HG03558 (cell line): ENCODE measurements around the gene RUNX2.
"Not testable (repeated sequence)": the region's sequence is repeated elsewhere in the genome, so short reads cannot be mapped to it uniquely, and the experiment has no call there.

Experiments
- ATAC-seq: cut with Tn5 transposase; IDR thresholded peaks from one replicate; pipeline ENCODE4 v1.9.1; 2021; ENCODE audit warnings: moderate number of reproducible peaks; ENCODE audit not compliant: unreplicated experiment; ENCODE audit errors: extremely low read depth

Gene RUNX2

GRCh38 chr6:45543298-45544235 lies 215.4 kb downstream of the RUNX2 start:
- no peak for ATAC-seq

- no peak for ATAC-seq
Measured at GRCh38 chr6:45545416-45545815, 217.3 kb downstream of the RUNX2 start.

GRCh38 chr6:45548657-45549515 lies 220.8 kb downstream of the RUNX2 start:
- peak; percentile 94 for ATAC-seq

GRCh38 chr6:45552536-45552935 lies 224.4 kb downstream of the RUNX2 start:
- ATAC-seq = no peak

GRCh38 chr6:45553730-45554344 lies 225.7 kb downstream of the RUNX2 start:
- ATAC-seq = no peak

GRCh38 chr6:45554591-45554990 lies 226.5 kb downstream of the RUNX2 start:
- no peak for ATAC-seq

- ATAC-seq = no peak
Measured at GRCh38 chr6:45555981-45556771, 228.0 kb downstream of the RUNX2 start.

GRCh38 chr6:45556828-45557227 lies 228.7 kb downstream of the RUNX2 start:
- ATAC-seq = no peak

- no peak for ATAC-seq
Measured at GRCh38 chr6:45557454-45557853, 229.3 kb downstream of the RUNX2 start.

- ATAC-seq = no peak
Measured at GRCh38 chr6:45558858-45559257, 230.7 kb downstream of the RUNX2 start.

GRCh38 chr6:45560321-45560820 lies 232.2 kb downstream of the RUNX2 start:
- not testable (repeated sequence) for ATAC-seq

- ATAC-seq = no peak
Measured at GRCh38 chr6:45562171-45562570, 234.0 kb downstream of the RUNX2 start.

GRCh38 chr6:45563041-45563440 lies 234.9 kb downstream of the RUNX2 start:
- ATAC-seq = no peak

- ATAC-seq = no peak
Measured at GRCh38 chr6:45563844-45564243, 235.7 kb downstream of the RUNX2 start.

- ATAC-seq = no peak
Measured at GRCh38 chr6:45566882-45567281, 238.8 kb downstream of the RUNX2 start.

- no peak for ATAC-seq
Measured at GRCh38 chr6:45567879-45568278, 239.7 kb downstream of the RUNX2 start.

GRCh38 chr6:45568626-45569025 lies 240.5 kb downstream of the RUNX2 start:
- no peak for ATAC-seq

- no peak for ATAC-seq
Measured at GRCh38 chr6:45569210-45569945, 241.2 kb downstream of the RUNX2 start.

GRCh38 chr6:45571159-45571558 lies 243.0 kb downstream of the RUNX2 start:
- ATAC-seq = no peak
